Caki2 (cell line): Measurements from ENCODE around the gene CNTN1. TPM values are rescaled to one million over a fixed set of nuclear protein-coding genes. Genes with fewer than 3 reads are reported as not detected.

ENCODE experiments used
- DNase-seq: peaks from one replicate; pipeline ENCODE4 v3.0.0-alpha.2; 2015; ENCODE audit warnings: low read depth
- in situ Hi-C: cut with HindIII; loops from 2 replicates; pipeline ENCODE4 v1.10.0; 2016; ENCODE audit warnings: low sequenced_read_pairs, low pct_unique_long_range_greater_than_20kb, mixed read lengths
- total RNA-seq: library from RNA; depleted of rRNA; stranded (reverse); fragments of >200 nt; shearing (Covaris generic); gene quantifications from 2 replicates; pipeline ENCODE4 v1.2.3, GENCODE V29; 2014; ENCODE audit warnings: low replicate concordance

CNTN1 gene
- total RNA-seq, 1 experiment from 2014 or later, result not detected

- no peak for DNase-seq
- in situ Hi-C loops, result no loop called here
Observed at GRCh38 chr12:40820794-40821484, 128.7 kb downstream of the CNTN1 start.

DNA sequence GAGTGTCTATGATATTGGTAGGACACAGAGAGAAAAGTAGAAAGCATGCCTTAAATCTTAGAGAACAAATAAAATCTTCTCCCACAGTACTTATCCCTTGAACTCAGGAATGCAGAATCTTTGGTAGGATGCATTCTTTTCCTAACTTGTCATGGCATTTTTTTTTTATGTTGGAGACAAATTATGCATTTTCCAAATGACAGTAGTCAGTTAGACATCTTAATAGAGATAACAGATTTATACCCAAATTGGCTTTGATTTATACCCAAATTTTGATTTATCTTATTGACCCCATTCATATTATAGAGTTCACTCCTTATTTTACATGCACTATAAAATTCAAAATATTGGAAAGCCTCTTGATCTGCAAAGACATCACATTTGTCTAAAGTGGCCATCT, 132.9 kb downstream of the CNTN1 start:
- no peak for DNase-seq
- in situ Hi-C loops, result no loop called here

- no peak for DNase-seq
- in situ Hi-C loops, result no loop called here
Observed at GRCh38 chr12:40827683-40828592, 135.7 kb downstream of the CNTN1 start.

GRCh38 chr12:40828593-40828990, 136.4 kb downstream of the CNTN1 start:
- in situ Hi-C loops, result no loop called here
- no peak for DNase-seq

DNA sequence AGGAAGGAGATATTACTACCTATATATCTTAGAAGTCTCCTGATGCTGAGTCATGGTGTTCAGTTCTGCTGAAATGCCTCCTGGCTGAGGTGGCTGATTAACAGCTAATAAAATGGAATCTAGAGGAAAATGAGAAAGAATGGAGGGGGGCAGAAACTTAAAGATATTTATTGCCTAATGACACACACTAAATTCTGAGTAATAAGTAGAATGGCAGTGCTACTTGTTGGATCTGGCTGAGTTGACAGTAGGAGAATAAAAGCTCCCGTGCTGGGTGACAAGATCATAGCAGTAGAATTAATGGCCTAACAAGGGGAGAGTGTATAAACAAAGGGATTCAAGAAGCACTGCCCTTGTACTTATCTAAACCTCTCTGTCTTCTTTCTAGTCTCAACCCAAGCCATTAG, 137.5 kb downstream of the CNTN1 start:
- DNase-seq, result peak; percentile 55

DNA sequence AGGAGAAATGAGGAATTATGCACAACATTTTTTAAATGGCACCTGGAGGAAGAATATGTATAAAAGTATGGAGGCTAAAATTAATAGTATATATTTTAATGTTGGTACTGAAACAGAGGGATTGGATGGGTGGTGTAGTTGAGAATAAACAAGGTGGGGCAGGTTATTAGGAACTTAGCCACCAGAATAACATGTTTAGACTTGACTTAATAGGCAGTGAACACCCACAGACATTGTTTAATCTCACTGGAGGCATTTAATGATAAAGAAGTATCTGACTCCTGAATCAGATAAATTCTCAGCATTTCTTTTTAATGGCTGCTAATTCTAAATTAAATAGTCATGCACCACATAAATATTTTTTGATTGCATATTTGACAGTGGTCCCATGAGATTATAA, 139.7 kb downstream of the CNTN1 start:
- DNase-seq, result no peak
- in situ Hi-C loops, result no loop called here

More for the DNA sequence above, 137.5 kb downstream of the CNTN1 start:
- in situ Hi-C loops, result no loop called here

DNA sequence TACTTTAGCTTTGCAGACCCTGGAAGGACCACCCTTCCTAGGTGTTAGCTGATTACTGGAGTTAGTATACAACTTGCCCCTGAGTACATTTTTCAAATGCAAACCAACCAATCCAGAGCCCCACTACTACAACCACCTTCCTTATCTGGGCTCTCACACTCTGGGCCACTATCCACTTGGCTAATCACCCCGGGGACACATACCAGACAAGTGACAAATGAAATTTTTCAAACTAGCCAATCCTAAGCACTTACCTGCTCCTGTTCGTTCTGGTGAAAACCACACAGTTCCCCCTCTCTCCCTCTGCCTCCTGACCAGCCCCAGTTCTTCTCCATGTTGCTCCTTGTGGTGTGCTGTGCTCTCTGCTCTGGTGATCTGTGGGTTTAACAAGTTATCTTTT, 140.4 kb downstream of the CNTN1 start:
- peak; percentile 4 for DNase-seq

DNA sequence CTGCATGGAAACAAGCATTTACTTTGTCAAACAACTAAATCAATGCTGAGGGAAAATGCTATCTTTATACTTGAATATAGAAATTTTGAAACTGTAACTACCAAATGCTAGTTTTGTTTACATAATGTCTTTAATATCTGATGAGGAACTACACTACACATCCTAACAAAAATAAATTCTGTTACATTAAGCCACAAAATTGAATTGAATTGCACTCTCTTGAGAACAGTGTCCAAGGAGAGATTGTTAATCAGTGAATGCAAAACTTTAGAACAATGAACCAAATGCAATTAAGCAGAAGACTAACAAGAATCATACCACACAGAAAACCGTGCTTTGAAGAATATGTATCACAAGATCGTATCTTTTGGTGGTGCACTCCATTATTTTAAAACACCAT, 141.6 kb downstream of the CNTN1 start:
- DNase-seq, result no peak
- in situ Hi-C loops, result no loop called here

More for the DNA sequence above, 140.4 kb downstream of the CNTN1 start:
- in situ Hi-C loops, result no loop called here

GRCh38 chr12:40834321-40834720, 142.1 kb downstream of the CNTN1 start:
- in situ Hi-C loops, result no loop called here
- DNase-seq, result no peak

- in situ Hi-C loops, result no loop called here
Observed at GRCh38 chr12:40837891-40838429, 145.7 kb downstream of the CNTN1 start.

DNA sequence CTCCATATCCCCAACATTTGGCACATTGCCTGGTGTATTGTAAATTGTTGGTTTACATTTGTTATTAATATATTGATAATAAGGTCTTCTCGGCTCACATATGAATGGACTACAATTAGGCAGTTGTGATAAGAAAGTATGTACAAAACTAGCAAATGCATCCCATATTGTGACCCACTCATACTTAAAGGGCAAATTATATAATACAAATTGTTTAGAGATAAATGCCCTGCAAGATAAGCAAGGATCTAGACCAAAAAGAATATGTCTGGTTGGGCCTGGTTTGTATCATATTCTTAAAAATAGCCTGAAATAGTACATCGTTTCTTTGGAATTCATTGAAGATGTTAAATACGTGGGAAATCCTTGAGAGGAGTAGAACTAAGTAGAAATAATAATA, 151.3 kb downstream of the CNTN1 start:
- in situ Hi-C loops, result no loop called here
- DNase-seq, result no peak

More at GRCh38 chr12:40837891-40838429, 145.7 kb downstream of the CNTN1 start:
- no peak for DNase-seq

- in situ Hi-C loops, result no loop called here
- no peak for DNase-seq
Observed at GRCh38 chr12:40853221-40853620, 161.0 kb downstream of the CNTN1 start.

- no peak for DNase-seq
- in situ Hi-C loops, result no loop called here
Observed at GRCh38 chr12:40854604-40855003, 162.4 kb downstream of the CNTN1 start.

- in situ Hi-C loops, result no loop called here
- no peak for DNase-seq
Observed at GRCh38 chr12:40864891-40865290, 172.7 kb downstream of the CNTN1 start.

DNA sequence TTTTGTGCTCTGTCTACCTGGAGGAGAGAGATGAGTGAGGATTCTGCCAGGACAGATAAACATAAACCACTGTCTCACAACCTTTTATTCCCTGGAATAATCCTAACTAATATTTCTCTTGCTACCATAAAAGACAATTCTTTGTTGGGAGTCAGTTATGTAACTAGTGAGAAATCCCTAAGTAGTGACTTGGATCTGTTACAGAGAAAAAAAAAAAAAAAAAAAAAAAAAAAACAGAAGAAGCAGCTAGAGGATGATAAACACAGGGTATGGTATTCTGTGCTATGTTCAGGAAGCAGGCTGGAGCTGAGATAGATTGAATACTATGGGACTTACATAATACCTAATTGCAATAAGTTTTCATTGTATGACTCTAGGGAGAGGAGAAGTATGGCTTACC, 178.7 kb downstream of the CNTN1 start:
- in situ Hi-C loops, result no loop called here
- DNase-seq, result no peak

DNA sequence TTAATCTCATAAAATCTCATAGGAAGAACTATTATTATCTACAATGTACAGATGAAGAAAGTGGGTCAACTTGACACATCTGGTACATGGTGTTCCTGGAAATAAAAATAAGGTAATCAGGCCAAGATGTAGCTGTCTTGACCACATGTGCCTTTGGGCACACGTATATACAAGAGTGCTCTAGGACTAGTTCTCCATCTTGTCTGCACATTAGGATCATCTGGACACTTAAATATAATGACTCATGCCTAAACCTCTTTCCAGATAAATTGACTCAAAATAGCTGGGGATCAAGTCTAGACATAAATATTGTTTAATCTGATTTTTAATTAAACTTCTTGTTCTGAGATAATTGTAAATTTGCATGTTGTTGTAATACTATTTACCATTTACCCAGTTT, 182.6 kb downstream of the CNTN1 start:
- no peak for DNase-seq
- in situ Hi-C loops, result no loop called here

GRCh38 chr12:40889329-40889728, 197.1 kb downstream of the CNTN1 start:
- DNase-seq, result no peak
- in situ Hi-C loops, result no loop called here

DNA sequence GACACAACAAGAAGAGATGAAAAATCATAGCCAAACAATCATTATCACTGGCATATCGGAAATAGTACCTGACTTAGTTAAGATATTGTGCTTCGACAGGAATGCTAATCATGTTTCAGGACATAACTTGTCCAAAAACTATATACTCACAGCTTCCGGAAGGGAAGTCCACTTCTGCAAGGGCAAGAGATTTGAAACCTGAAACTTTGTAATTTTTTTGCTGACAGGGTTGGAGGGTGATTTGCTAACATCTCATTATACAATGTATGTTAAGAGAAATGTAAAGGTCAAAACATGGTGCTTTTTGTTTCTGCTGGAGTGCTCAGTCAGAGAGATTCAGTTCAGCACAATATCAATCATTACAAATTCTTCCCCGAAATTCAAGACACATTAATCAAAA, 200.3 kb downstream of the CNTN1 start:
- DNase-seq, result no peak
- in situ Hi-C loops, result no loop called here

DNA sequence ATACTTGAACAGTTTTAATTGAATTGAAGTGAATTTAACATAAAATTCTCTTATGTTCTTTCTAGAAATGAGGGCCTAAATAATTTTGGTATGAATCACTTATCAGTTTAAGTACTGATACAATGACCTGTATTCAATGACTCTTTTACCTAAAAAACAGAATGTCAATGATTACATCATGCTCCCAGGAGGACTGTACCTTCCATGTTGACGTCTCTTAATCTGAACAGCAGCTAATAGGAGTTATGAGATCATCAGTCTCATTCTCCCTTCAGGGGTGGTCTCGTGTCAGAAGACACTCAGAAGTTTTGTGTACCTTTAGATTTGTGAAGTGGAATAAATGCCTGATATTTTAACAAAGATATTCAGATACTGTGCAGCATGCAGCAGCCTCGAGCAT, 206.3 kb downstream of the CNTN1 start:
- DNase-seq, result no peak
- in situ Hi-C loops, result no loop called here
